Activated CD4-positive, alpha-beta T cell treated with anti-CD3 and anti-CD28 coated beads for 48 hours (primary cell): ENCODE data around the gene TIMM22.
"Not testable (repeated sequence)": the region's sequence is repeated elsewhere in the genome, so short reads cannot be mapped to it uniquely, and the experiment has no call there.

Experiments
- DNase-seq: peaks from one replicate; pipeline ENCODE4 v3.0.0-alpha.2; 2020

Gene TIMM22

GRCh38 chr17:1040216-1040600, 43.3 kb downstream of the TIMM22 start:
- DNase-seq, result no peak

- DNase-seq, result no peak
These were observed 44.8 kb downstream of the TIMM22 start for GRCh38 chr17:1041746-1042145.

- no peak for DNase-seq
These were observed 45.6 kb downstream of the TIMM22 start for GRCh38 chr17:1042486-1042885.

DNA sequence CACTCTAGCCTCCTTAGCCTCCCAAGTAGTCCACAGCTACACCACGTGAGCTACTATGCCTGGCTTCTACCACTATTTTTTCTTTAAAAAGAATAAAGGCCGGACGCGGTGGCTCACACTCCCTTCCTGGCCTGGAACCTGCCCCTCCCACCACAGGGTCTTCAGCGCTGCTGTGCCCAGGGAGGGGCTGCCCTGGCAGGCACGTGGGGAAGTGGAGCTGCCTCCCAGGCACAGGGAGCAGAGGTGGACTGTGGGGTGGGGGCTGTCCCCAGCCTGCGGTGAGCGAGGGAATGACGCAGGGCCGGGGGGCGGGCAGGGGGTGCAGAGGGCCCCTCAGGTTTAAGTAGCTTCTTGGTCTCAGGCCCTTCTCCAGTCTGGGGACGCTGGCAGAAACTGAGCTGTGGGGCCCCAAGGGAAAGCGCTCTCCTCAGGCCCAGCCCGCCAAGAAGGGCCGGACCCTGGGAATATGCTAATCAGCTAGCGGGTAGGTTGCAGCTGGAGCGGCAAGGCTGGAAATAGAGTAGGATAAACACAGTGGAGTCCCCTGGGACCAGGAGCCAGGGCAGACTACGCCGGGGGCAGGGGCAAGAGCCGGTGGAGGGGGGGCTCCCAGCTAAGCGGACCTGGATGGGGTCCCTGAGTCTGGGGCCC, 46.8 kb downstream of the TIMM22 start:
- no peak for DNase-seq

DNA sequence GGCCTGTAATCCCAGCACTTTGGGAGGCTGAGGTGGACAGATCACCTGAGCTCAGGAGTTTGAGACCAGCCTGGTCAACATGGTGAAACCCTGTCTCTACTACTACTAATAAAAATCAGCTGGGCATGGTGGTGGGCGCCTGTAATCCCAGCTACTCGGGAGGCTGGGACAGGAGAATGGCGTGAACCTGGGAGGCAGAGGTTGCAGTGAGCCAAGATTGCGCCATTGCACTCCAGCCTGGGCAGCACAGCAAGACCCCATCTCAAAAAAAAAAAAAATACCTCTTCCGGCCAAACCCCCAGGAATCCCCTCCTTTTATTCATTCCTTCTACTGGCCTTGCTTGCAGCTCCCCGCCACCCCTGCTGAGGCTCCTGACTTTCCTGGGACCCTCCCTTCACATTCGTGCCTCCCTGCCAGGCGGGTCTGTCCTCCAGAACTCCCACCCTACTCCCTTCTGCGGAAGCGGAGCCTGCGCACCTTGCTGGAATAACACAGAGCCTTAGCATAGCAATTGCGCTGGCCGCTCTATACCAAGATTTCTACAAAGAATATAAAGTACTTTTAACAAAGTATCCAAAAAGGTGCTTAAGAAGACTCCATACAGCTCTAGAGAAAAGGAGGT, 47.6 kb downstream of the TIMM22 start:
- not testable (repeated sequence) for DNase-seq

- DNase-seq, result no peak
These were observed 48.5 kb downstream of the TIMM22 start for GRCh38 chr17:1045456-1045855.

- no peak for DNase-seq
These were observed 50.4 kb downstream of the TIMM22 start for GRCh38 chr17:1047177-1047878.

- DNase-seq, result no peak
These were observed 51.0 kb downstream of the TIMM22 start for GRCh38 chr17:1047879-1048470.

DNA sequence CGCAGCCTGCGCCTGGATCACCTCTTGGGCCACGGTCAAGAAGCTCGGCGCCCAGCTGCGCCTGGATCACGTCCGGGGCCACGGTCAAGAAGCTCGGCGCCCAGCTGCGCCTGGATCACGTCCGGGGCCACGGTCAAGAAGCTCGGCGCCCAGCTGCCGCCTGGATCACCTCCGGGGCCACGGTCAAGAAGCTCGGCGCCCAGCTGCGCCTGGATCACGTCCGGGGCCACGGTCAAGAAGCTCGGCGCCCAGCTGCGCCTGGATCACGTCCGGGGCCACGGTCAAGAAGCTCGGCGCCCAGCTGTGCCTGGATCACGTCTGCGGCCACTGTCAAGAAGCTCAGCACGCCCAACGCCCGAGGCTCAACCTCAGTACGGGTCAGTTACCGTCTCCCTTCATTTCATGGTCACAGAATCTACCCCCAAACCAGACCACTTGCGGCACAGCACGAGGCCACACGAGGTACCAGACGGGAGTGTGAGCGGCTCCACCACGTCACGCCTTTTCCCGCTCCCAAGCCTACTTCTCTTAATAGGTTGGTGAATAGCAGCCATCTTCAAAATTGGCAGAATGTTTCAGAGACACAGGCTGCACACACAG, 51.7 kb downstream of the TIMM22 start:
- DNase-seq, result not testable (repeated sequence)

- no peak for DNase-seq
These were observed 52.7 kb downstream of the TIMM22 start for GRCh38 chr17:1049446-1050225.

DNA sequence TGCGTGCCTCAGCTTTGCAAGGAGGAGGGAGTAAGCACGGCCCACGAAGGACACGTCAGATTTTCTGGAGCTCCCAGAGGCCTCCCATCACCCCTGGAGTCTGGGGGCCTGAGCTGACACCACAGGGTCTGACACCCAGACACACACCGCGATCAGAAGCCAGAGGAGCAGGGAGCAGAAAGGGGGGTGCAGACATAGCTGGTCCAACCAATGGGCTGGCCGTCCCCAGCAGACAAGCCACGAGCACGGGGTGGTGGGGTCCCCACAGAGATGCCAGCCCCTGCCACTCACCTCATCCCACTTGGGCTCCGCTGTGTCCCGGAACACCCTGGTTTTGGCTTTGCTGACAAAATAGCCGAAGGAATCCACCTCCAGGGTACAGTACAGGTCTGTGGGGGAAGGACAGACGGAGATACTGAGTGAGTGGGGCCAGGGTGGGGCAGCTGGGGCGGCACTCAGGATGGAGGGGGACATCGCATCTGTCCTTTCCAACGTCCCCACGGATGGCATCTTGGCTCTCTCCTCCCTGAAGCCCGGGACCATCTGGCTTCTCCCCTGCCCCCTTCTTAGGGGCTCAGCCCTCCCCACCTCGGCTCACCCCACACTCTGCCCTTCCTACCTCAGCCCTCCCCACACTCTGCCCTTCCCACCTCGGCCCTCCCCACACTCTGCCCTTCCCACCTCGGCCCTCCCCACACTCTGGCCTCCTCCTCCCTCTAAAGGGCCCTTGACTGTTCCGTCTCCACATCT, 53.5 kb downstream of the TIMM22 start:
- DNase-seq, result no peak

DNA sequence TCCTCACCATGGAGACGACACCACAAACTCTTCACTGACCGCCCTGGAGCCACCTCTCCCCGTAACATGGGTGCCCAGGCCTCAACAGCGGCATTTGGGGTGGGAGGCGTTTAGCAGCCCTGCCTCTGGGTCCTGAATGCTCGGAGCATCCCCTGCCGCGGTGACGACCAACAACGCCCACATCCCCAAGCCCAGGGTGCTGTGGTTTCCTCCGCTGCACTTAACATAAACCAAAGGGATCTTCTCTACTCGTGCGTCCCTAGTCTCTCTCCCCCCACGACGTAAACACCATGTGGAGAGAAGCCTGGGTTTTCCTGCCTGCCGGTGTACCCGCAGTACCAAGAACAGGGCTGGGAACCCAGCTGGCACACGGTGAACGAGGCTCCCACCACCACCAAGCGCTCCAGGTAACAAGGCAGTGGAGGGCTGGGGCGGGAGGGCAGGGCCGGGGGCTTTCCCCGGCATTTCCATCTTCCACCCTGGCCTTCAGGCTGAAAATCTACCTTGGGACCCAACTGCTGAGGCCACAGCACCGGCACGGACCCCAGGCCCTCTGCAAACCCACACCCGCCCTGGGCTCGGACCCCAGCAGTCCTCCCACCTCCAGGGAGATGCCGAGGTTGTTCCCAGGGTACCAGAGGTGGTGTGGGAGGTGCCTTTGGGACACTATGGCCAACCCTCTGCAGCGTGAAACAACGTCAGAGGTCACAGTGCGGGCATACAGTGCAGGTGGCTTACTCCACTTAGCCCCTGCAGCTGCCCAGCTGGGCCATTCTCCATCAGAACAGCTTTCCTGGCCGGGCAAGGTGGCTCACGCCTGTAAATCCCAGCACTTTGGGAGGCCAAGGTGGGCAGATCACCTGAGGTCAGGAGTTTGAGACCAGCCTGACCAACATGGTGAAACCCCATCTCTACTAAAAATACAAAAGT, 54.3 kb downstream of the TIMM22 start:
- DNase-seq, result no peak
